GM12892 (cell line): ENCODE data around the gene TFAP2A.

Experiments
- POLR2A ChIP-seq: IDR thresholded peaks from 2 replicates; pipeline ENCODE4 v1.6.1; 2011; ENCODE audit warnings: low read depth, low read length, control low read depth
- POLR2AphosphoS5 ChIP-seq: IDR thresholded peaks from 2 replicates; pipeline ENCODE4 v1.6.1; 2011; ENCODE audit warnings: low read depth, low read length, control low read depth
- TAF1 ChIP-seq: IDR thresholded peaks from 2 replicates; pipeline ENCODE4 v1.6.1; 2011; ENCODE audit warnings: low read depth, mild to moderate bottlenecking, control low read depth, low read length, borderline replicate concordance

DNA sequence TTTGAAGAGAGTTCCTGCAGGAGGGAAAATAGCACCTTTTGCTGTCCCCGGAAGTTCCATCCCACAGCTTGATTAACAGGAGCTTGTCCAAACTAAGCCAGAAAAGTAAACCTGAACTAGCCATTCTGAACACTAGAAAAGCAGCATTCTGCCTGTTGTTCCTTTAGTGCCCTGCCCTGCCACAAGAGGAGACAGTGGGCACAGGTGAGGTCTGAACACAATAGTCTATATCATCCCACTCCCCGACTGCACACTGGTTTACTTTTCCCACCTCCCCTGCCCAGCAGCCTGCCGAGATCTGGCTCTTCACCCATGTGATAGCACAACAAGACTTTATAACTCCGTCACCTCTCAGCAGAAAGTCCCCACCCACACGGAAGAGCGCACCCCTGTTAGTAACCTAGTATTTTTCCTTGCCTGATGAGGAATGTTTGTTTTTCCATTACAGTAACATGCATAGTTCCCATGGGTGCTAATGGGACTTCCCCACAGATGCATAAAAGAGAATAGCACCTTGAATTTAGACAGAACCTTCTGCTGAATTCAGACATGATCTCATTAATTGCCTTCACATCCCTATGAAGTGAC is 59.7 kb downstream of the TFAP2A start:
- TF ChIP-seq POLR2A (no peak), POLR2AphosphoS5 (no peak), TAF1 (no peak)
